Urinary bladder (tissue), 4 donors: ENCODE results near the gene PDCD5. TPM values are rescaled to one million over a fixed set of nuclear protein-coding genes. Genes with fewer than 3 reads are reported as not detected.
"Not testable (repeated sequence)": the region's sequence is repeated elsewhere in the genome, so short reads cannot be mapped to it uniquely, and the experiment has no call there.

Experiments
- DNase-seq: peaks from one replicate; pipeline ENCODE4 v3.0.0-alpha.2; 2015; ENCODE audit errors: extremely low spot score
- H3K27ac ChIP-seq: one replicate; pipeline ENCODE4 v1.5.1; 2013; ENCODE audit warnings: low read depth, mild to moderate bottlenecking, moderate library complexity
- H3K36me3 ChIP-seq: one replicate; pipeline ENCODE4 v1.6.1; 2013; ENCODE audit warnings: mild to moderate bottlenecking, moderate library complexity; ENCODE audit not compliant: insufficient read depth
- H3K4me1 ChIP-seq: one replicate; pipeline ENCODE4 v1.6.1; 2013; ENCODE audit warnings: mild to moderate bottlenecking, moderate library complexity; ENCODE audit not compliant: insufficient read depth
- H3K4me3 ChIP-seq: one replicate; pipeline ENCODE4 v1.5.1; 2013; ENCODE audit warnings: low read depth, low read length
- WGBS: extraction: QIAGEN DNeasy Blood & Tissue Kit; methylation state at CpG from one replicate; pipeline ENCODE4 v1.1.7; 2013; 5-methylcytosine and 5-hydroxymethylcytosine counted together
- polyA plus RNA-seq: library from polyadenylated mRNA; stranded (reverse); fragments of 200-250 nt; gene quantifications from one replicate; pipeline ENCODE4 v1.2.3, GENCODE V29; 2013
- total RNA-seq: library from RNA; depleted of rRNA; stranded (reverse); fragments of >200 nt; gene quantifications from one replicate; pipeline ENCODE4 v1.2.3, GENCODE V29; 2014
- donor health status: healthy with polysubstance abuse.
- donor health status: healthy.

Gene PDCD5
- total RNA-seq (44.8 TPM), polyA plus RNA-seq (103 TPM)

DNA sequence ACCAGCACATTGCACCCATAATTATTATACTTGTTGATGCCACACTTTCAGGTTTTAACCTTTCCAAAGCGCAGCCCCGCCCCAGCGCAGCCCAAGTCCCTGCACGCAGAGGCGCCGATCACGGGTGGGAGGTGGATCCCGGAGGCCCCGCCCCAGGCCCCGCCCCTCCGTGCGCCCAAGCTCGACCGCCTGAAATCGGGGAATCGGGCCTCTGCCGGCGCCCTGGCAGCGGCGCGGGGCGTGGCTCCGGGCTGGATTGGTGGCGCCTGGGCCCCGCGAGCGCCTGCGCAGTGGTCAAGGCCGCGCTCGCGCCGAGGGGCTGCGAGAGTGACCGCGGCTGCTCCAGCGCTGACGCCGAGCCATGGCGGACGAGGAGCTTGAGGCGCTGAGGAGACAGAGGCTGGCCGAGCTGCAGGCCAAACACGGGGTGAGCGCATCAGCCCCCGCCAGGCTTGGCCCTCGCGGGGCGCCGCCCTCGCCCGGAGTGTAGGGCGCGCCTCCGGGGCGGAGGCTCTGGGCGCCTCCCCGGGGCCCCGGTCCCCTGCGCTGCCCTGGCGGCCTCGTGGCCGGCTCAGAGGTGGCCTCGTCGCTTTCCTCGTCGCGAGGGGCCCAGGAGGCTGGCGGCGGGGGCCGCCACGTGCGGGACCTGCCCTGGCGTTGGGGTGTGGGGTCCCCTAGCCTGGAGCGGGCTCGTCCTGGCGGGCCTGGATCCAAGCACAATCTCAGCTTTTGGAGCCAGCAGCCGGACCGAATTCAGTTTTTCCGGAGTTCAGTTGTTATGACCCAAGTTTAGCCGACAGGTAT, at the start of gene PDCD5:
Gene PDCD5 (plus strand): TSS at position 290 of the 804 bp plus-strand sequence. CDS start 72 bp downstream, at position 362.
- Histone ChIP-seq H3K4me1 (no peaks in the 10 kb centered on the region), H3K36me3 (peaks cover 3% of the 10 kb centered on the region), H3K27ac (peak within 1 kb of the TSS; percentile 88), H3K4me3 (peak within 1 kb of the TSS; percentile 80)
- peak; percentile 83 for DNase-seq
- WGBS = under 1% methylated on average over 81 of the region's 81 CpGs

DNA sequence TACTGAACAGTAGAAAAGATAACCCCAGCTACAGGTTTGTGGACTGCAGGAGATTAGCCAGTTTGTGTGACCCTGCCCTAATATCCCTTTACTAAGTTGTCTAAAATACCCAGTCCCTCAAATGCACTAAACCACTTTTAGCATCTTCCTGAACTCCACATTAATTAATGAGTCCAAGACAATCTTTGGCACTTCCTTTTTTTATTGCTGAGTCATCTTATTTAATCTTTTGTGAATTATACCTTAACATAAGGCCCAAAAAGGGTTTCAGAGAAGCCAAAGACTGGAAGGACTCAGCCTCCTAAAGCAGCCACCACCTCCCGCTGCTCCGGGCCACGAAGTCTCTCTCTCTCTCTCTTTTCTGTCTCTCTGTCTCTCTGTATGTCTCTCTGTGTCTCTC, 48.8 kb upstream of the PDCD5 start:
- no peak for DNase-seq
- no peaks in the 10 kb centered on the region for H3K36me3 ChIP-seq
- H3K4me3 ChIP-seq = no peak overlapping the region
- WGBS = 93% methylated on average over 3 of the region's 3 CpGs
- H3K4me1 ChIP-seq = no peaks in the 10 kb centered on the region
- no peak overlapping the region for H3K27ac ChIP-seq

- no peaks in the 10 kb centered on the region for H3K4me1 ChIP-seq
- H3K27ac ChIP-seq = no peak overlapping the region
- no peaks in the 10 kb centered on the region for H3K36me3 ChIP-seq
- WGBS = 66% methylated on average over 5 of the region's 5 CpGs
- no peak overlapping the region for H3K4me3 ChIP-seq
- no peak for DNase-seq
These were observed 43.4 kb upstream of the PDCD5 start for GRCh38 chr19:32537580-32537979.

DNA sequence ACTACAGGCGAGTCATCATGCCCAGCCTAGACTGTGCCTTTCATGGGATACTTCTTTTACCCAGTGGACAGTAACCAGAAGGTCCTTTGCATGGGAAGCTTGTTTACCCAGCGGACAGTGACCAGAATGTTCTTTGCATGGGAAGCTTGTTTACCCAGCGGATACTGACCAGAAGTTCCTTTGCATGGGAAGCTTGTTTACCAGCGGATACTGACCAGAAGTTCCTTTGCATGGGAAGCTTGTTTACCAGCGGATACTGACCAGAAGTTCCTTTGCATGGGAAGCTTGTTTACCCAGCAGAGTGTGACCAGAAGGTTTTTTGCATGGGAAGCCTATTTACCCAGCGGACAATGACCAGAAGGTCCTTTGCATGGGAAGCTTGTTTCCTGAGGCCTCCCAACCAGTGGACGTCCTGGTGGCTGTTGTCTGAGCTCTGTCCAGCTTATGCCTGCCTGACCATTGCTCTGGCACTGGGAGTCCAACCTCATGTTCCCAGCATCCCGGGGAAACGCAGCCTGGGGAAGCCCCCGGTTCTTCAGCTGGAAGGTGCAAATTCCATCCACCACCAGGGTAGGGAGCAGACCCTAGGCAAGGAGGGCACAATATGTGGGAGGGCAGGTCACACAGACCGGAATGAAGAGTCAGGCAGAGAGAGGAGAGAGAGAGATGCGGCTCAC, 41.6 kb upstream of the PDCD5 start:
- H3K4me1 ChIP-seq = no peaks in the 10 kb centered on the region
- H3K27ac ChIP-seq = no peak overlapping the region
- H3K36me3 ChIP-seq = no peaks in the 10 kb centered on the region
- DNase-seq = no peak
- no peak overlapping the region for H3K4me3 ChIP-seq
- WGBS = 74% methylated on average over 12 of the region's 12 CpGs

DNA sequence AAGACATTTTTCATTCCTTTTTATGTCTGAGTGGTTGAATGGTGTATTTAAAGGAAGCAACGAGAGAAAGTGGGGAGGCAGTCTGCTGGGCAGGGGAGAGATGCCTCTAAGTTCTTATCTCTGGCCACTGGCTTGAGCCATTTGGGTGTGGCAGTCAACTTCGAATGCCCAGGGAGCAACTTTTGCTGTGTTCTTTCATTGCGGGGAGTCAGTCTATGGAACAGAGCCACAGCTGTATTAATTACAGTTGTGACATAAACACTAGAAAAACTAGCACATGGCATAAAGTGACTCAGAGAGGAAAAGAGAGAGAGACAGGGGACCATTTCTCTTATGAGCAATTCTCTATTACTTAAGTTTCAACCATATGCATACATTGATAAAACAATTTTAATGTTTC, 40.4 kb upstream of the PDCD5 start:
- no peaks in the 10 kb centered on the region for H3K36me3 ChIP-seq
- 62% methylated on average over 3 of the region's 3 CpGs for WGBS
- no peak overlapping the region for H3K4me3 ChIP-seq
- DNase-seq = no peak
- no peaks in the 10 kb centered on the region for H3K4me1 ChIP-seq
- no peak overlapping the region for H3K27ac ChIP-seq

- WGBS = 97% methylated on average over 5 of the region's 5 CpGs
- H3K4me3 ChIP-seq, H3K4me1 ChIP-seq, DNase-seq, H3K36me3 ChIP-seq, H3K27ac ChIP-seq: not testable (repeated sequence)
These were observed 39.6 kb upstream of the PDCD5 start for GRCh38 chr19:32541376-32541775.

GRCh38 chr19:32542477-32543108, 38.4 kb upstream of the PDCD5 start:
- DNase-seq = no peak
- Histone ChIP-seq H3K4me1 (no peaks in the 10 kb centered on the region), H3K36me3 (no peaks in the 10 kb centered on the region), H3K27ac (no peak overlapping the region), H3K4me3 (no peak overlapping the region)
- 76% methylated on average over 8 of the region's 8 CpGs for WGBS

- Histone ChIP-seq H3K4me1 (no peaks in the 10 kb centered on the region), H3K4me3 (no peak overlapping the region), H3K27ac (no peak overlapping the region), H3K36me3 (no peaks in the 10 kb centered on the region)
- DNase-seq = no peak
- WGBS = 80% methylated on average over 11 of the region's 11 CpGs
These were observed 37.7 kb upstream of the PDCD5 start for GRCh38 chr19:32543115-32543900.

- Histone ChIP-seq H3K36me3 (no peaks in the 10 kb centered on the region), H3K27ac (no peak overlapping the region), H3K4me1 (no peaks in the 10 kb centered on the region), H3K4me3 (no peak overlapping the region)
- DNase-seq = no peak
- WGBS = 79% methylated on average over 7 of the region's 7 CpGs
These were observed 36.1 kb upstream of the PDCD5 start for GRCh38 chr19:32544917-32545316.

- WGBS = 62% methylated on average over 5 of the region's 5 CpGs
- H3K27ac ChIP-seq = no peak overlapping the region
- no peaks in the 10 kb centered on the region for H3K4me1 ChIP-seq
- no peak for DNase-seq
- H3K36me3 ChIP-seq = no peaks in the 10 kb centered on the region
- H3K4me3 ChIP-seq = no peak overlapping the region
These were observed 30.3 kb upstream of the PDCD5 start for GRCh38 chr19:32550666-32551065.

DNA sequence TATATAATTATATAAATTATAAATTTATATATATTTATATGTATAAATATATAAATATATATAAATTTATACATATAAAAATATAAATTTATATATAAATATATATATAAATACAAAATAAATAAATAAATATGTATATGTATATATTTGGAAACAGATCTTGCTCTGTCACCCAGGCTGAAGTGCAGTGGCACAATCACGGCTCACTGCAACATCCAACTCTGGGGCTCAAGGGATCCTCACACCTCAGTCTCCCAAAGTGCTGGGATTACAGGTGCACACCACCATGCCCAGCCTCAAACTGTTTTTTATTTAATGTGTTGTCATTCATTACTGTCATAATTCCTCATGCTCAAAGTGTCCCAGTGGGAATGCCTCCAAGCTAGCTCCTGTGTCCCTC, 25.2 kb upstream of the PDCD5 start:
- no peak for DNase-seq
- Histone ChIP-seq H3K27ac (no peak overlapping the region), H3K4me3 (no peak overlapping the region), H3K36me3 (peaks cover 2% of the 10 kb centered on the region), H3K4me1 (no peaks in the 10 kb centered on the region)
- WGBS = 90% methylated on average over 1 of the region's 1 CpG

DNA sequence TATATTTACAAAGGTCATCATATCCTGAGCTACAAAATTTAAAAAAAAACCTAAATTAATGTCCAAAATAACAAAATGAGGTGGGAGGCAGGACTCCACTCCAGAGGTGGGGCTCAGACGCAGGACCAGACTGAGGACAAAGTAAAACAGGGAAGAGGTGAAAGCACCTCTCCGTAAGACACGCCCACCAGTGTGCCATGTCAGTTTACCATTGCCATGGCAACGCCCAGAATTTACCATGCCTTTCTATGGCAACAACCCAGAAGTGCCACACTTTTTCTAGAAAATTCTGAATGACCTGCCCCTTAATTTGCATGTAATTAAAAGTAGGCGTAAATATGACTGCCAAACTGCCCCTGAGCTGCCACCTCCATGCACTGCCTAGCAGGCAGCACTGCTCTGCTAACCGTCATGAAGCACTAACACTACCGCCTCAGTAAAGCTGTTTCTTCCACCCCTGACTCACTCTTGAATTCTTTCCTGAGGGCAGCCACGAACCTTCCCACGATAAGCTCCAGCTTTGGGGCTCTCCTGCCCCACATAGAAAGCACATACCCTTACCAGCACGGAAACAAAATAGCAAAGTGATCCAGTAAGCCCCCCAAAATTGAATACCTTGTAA, 22.3 kb upstream of the PDCD5 start:
- DNase-seq = no peak
- WGBS = 58% methylated on average over 10 of the region's 10 CpGs
- Histone ChIP-seq H3K27ac (no peak overlapping the region), H3K36me3 (peaks cover 2% of the 10 kb centered on the region), H3K4me3 (no peak overlapping the region), H3K4me1 (no peaks in the 10 kb centered on the region)

DNA sequence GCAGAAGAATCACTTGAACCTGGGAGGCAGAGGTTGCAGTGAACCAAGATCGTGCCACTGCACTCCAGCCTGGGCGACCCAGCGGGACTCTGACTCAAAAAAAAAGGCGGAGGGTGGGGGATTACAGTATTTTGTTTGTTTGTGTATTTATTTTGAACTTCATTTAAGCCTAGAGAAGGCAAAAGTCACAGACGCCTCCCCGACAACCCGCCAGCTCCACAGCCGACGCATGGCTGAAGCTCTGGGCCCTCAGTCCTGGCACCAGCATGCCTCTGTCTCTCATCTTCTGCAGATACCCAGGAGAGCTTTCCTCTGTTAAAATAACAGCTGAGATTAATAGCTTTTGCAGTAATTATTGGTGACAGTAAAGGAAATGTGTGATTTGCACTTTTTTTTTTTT, 17.2 kb upstream of the PDCD5 start:
- H3K4me1 ChIP-seq = no peaks in the 10 kb centered on the region
- H3K4me3 ChIP-seq = no peak overlapping the region
- no peak for DNase-seq
- 89% methylated on average over 9 of the region's 9 CpGs for WGBS
- H3K36me3 ChIP-seq = no peaks in the 10 kb centered on the region
- H3K27ac ChIP-seq = no peak overlapping the region
